Measurements from ENCODE around the gene MAN1A1.
"Not testable (repeated sequence)": the region's sequence is repeated elsewhere in the genome, so short reads cannot be mapped to it uniquely, and the experiment has no call there.

The MAN1A1 gene

DNA sequence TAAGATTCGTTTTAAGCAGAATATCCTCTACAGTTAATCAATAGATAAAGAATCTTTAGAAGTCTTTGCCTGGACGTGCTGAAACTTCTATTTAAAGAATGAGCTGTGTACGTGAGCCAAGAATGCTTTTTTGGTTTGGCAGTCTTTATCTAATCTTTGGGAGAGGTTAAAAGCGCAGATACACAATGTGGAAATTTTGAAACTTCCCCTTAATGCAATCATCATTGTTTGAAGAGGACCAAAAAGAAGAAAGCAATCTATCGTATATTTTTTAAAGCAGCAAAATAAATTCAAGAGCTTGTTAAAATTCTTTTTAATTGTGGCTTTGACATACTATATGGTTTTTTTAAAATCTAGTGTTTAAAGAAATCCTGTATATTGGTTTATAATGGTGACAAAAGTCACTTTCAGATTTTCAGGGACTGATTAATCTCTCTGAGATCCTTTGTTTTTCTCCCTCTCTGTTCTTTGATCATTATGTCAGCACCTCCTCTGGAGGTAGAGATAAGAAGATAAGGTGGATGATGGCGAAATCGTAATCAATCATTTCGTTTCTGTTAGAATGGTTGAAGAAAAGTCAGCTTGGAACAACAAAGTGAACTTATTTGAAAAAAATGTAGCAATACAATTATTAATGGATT is 179.0 kb downstream of the MAN1A1 start:
- DNase-seq (ENCODE audit: low read depth) = no peak

DNA sequence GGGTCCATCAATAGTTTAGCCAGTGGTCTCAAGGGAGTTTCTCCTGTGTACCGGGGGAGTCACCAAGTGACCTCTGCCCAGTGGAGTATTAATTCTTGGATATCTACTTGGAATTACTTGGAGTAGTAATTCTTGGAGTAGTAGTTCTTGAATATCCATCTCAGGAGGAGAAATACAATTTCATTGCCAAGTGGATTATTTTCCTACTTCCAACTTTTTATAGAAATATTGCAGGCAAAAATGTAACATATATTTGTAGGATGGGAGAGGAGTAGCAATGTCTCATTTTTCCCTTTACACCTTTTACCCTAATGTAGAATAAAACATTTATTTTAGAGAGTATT is 179.5 kb downstream of the MAN1A1 start:
- DNase-seq (ENCODE audit: low read depth) = no peak

DNA sequence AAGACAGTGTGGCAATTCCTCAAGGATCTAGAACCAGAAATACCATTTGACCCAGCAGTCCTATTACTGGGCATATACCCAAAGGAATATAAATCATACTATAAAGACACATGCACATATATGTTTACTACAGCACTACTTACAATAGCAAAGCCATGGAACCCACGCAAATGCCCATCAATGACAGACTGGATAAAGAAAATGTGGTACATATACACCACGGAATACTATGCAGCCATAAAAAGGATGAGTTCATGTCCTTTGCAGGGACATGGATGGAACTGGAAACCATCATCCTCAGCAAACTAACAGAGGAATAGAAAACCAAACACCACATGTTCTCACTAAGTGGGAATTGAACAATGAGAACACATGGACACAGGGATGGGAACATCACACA is 180.2 kb downstream of the MAN1A1 start:
- not testable (repeated sequence) for DNase-seq (ENCODE audit: low read depth)

DNA sequence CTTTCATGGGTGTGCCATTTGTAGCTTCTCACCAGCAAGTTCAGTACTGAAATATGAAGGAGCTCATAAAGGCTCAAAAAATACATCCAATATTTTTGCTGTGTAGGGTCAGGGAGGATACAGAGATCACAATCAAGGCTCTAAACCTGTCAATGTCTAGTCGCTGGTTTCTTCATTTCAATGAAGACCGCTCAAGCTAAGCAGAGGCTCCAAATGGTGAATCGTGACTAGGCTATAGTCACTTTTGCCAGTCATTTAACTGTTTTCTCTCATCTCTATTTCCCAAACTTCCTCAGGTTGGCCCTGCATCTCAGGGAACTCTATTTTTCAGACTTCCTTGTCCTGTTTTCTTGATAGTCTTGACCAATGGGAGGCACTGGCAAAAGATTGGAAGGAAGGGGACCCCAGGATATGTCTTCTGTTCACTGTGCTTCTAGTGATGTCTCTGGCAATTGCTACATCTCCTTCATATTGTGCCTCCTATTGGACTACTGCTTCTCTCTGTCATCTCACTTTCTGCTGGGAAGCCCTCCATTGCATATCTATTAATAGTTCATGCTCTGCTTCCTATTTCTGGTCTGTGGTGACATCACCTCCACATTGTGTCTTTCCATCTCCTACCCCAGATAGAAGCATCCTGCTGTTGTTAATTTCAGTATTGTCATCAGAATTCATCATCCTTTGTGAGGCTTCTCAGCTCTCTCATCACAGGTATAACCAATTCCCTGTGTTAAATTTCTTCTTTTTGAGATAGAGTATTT is 183.4 kb downstream of the MAN1A1 start:
- DNase-seq (ENCODE audit: low read depth) = no peak

DNA sequence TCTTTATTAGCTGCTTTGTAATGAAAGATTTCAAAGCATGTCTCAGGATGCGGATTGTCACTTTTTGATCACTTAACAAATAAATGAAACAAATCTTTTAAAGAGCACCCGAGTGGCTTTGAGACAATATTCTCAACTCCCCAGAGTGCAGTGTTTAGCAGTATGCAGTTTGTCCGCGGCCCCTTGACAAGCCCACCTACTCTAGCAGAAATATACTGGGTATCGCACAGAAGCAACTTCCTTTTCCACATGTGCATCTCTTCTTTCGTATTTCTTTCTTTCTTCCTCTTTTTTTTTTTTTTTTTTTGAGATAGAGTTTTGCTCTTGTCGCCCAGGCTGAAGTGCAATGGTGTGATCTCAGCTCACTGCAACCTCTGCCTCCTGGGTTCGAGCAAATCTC is 186.6 kb downstream of the MAN1A1 start:
- no peak for DNase-seq (ENCODE audit: low read depth)

DNA sequence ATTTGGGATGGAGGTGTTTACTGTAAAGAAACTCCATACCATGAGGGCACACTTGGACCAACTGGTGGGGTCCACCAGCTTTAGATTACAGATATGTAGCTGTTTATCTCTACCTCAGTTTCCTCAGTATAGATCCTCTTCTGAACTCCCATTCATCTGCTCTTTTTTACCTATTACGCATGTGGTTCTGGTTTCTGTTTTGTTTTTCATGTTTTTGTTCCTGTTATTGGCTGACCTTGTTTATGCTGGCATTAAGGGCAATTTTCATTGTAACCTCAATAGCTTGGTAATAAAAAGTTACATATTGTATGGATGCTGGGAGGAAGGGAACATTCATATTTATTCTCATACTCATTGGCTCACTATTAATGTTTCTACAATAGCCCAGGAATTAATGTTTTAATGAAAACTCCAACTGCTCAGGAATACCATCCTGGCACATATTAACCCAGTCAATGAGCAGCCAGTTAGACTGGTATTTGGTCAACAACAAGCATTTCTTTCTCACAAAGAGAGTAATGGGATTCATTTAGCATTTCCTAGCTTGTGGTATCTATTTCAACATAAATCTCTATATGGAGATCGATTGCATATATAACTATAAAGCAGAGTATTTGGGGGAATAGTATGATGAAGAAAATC is 187.3 kb downstream of the MAN1A1 start:
- no peak for DNase-seq (ENCODE audit: low read depth)

DNA sequence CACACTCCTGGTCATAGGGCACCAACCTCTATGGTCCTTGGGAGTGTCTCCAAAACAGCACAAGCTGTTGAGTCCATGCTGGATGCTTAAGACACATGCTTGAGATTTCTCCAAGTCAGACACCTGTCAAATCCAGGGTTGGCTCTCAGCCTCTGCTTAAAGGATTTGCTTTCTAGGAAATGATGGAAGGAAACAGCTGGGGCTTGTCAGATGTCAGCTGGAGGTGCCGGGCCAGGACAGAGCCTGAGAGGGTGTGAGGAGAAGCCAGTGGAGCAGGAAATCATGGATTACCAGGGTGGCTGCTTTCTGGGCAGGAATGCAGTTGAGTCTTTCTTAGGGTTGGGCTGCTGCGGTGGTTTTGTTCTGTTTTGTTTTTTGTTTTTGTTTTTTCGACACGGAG is 188.1 kb downstream of the MAN1A1 start:
- DNase-seq (ENCODE audit: low read depth) = no peak

DNA sequence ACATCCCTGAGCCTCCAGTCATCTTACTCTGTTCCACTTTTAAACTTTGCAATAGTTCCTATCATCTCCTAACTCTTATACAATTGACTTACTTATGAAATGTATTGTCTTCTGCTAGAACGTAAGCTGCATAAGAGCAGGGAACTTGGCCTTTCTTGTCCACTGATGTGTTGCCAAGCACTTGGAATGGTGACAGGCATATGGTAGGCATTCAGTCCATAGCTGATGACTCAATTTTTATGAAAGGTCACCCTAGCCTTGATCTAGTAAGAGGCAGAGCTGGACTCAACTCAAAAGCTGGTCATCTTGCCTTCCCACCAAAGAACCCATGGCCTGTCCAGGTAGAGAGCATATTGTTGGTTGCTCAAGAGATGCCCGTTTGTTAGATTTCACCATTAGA is 188.7 kb downstream of the MAN1A1 start:
- DNase-seq (ENCODE audit: low read depth) = no peak

DNA sequence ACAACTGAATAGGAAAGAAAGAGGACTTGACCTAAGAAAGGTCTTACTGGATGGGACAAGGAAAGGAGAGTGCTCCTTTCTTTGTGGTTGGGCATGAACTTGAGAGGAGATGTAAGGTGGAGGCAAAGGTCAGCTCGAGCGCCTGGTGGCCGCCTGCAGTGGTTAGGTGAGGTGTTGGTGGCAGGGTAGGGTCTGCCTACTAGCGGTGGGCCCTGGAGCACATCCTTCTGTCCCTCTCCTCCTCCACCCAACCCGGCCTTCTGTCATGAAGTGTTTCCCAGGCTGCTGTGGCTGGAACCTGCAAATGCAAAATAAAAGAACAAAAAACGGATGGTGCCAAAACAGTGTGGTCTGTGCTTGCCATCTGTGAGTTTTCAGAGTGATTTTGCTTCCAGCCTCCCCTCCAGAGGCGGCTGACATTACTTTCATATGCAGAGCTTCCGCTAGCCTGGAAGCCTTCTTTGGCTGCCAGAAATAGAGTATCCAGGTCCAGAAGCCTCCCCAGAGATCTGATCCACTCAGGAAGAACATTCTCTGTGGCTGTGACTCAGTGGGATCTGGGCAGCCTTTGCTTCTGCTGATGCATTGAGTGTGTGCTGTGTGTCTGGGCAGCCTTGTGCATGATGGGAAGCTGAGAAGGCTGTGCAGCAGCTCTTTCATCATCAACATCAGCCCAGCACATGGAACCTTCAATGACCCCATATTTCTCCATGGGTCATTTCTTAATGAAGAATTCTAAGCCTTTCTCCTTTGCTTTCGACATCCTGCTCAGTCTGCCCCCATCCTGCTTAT is 191.3 kb downstream of the MAN1A1 start:
- no peak for DNase-seq (ENCODE audit: low read depth)

DNA sequence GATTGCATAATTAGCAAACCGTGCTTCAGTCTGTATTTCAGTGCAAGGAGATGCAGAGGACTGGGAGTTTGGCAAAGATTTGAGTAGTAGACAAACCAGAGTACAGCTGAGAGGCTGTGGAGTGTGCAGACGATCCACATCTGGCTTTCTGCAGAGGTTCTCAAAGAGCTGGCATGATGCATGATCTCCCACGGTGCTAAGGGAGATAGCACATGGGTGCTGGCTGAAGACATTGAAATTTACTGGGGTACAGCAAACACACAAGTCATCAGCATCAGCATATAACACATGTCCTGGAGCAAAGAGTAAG is 192.1 kb downstream of the MAN1A1 start:
- DNase-seq (ENCODE audit: low read depth) = no peak

DNA sequence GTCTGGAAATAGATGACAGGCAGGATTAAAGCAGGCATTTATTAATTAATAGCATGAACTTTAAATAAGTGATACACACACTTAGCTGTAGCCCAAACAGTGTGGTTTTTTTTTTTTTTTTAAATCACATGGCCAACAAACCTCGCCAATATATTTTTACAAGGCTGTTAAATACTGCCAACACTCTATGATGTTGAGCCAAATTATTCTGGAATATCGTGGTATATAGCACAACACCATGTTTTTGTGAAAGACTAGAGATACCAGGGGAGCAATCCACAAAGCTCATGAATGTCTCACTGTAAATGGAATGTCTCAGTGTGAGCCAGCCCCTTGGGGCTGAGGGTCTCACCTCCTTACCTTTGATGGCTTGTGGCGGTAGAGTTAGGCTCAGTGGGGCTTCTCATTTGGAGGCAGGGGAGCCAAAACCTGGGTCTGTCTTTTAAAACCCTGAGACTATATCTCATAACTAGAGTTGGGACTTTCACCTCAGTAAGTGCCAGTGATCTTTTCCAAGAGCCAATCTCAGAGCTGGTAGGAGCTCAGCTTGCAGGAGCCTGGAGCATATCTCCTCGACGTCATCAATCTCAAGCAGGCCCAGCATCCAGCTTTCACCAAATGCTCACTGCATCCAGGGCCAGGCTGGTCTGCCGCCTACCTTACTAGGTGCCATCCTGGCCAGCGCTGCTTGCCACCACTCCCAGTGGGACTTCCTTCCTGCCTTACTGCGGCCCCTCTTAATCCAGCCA is 192.6 kb downstream of the MAN1A1 start:
- DNase-seq (ENCODE audit: low read depth) = no peak

DNA sequence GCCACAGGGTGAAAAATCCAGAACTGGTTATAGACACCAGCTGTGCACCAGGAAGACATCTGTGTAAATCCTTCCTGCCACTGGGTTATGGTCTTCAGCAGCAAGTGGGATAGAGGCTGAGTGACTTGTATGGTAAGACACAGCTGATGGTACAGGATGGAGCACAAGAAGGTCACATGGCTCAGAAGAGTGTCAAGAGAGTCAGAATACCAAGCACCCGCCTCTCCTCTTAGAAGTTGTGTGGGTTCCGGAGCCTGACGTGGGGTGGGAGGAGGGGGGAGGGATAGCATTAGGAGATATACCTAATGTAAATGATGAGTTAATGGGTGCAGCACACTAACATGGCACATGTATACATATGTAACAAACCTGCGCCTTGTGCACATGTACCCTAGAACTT is 193.5 kb downstream of the MAN1A1 start:
- DNase-seq (ENCODE audit: low read depth) = not testable (repeated sequence)

DNA sequence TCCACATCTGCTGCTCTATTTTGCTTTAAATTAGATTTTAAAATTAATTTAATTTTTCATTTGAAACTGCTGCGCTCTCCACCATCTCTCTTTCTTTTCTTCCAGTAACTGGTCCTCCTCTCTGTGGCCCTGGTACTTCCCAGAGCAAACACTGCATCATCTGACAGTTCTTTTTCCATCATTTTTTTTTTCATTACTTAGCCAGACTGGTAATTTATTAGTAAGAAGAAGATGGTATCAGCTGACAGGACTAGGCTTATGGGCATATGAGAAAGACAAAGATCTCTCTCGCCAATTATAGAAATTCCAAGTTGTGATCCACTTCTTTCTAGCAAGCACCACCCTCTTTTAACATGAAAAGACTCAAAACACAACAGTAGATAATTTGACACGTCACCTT is 197.4 kb downstream of the MAN1A1 start:
- no peak for DNase-seq (ENCODE audit: low read depth)

DNA sequence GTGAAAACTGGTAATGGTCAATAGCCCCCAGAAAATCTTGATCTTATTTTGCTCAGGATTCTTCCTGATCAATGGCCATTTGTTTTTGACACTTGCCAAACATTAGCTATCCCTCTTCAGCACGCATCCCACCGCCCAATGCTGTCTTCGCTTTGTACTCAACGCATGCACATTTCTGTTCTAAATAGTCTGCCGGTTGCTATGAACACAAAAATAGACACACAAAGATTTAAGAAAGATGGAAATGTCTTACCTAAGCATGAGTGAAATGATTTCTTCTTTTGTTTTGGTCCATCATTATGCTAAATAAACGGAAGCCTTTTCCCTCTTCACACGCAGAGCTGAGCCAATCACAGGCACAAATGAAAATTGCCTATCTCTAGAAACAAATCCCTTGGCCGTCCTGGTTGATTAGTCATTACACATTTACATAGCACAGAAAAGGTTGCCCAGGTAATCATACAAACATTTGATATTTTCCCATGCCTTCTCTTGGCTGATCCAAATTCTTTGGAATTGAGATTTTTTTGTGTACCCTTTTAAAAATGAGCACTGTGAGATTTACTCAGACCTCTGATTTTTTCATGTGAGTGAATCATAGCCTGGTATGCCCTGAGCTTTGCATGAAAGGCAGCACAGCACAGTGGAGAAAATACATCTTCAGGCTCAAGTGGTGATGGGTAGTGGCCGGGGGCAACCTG is 200.6 kb downstream of the MAN1A1 start:
- no peak for DNase-seq (ENCODE audit: low read depth)

DNA sequence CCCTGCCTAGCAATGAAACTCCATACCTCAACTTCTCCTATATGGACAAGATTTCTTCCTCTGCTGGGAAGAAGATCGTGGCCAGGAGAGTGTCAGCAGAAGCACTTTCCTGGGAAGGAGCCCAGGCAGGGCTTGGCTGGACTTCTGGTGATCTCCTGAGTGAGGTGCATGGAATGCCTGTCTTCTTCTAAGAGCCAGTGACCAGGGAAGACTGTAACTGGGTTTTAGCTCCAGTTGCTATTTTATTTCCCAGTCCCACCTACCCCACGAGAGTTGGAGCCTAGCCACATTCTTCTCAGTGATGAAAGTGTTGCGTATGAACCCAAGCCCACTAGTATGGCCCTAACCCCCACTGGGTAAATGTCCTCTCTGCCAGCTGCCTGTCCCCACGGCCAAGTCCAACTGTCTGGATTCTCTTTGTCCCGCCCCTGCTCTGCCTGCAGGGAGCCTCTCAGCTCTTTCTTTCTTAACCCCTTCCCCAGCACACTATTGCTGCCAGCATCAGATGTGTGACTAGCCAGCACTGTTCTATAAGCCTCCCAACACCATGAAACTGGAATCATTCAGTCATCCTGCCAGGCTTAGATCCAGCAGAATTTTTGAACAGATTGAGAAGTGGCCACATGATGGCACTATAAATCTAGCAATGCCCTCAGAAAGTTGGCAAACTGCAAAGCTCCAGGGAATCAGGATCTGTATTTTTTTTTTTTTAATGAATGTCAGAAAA is 201.3 kb downstream of the MAN1A1 start:
- DNase-seq (ENCODE audit: low read depth) = peak; percentile 60

DNA sequence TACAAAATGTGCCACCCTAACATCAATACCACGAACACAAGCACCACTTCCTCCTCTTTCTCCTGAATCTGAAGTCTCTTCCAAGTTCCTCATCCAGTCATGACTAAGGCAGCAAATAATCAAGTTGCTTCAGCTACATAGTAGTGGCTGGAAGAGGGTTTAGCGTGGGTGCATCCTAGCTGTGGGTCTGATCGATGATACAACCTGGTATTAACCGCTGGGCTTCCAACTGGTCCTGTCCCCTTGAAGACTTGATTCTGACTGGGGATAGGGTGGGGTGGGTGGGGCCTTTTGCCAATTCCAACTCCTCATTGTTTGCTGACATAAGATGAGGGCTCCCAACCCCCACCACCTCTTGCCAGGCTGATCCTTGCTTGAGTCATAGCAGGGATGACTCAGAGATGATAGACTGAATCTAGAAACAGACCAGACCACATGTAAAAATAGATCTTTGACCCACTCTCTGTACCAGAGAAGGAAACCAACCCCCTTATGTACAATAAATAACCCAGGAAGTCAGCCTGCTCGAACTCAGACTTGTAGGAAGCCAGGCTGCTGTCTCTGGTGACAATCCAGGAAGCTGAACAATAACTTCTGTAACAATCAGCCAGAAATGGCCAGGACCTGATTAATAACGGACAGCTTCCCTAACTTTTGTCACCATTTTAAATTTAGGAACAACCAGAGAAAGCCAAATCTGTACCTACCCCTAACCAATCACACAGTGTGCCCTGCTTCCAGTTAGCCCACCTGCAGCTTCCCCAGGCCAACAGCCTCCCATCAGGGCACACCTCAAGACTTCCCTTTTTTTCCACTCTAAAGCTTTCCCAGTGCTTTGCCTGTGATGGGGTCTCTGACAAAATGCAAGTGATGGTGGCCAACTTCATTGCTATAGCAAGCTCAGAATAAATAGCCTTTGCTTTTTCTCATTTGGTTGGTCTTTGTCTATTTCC is 202.2 kb downstream of the MAN1A1 start:
- peak; percentile 97 for DNase-seq (ENCODE audit: low read depth)

DNA sequence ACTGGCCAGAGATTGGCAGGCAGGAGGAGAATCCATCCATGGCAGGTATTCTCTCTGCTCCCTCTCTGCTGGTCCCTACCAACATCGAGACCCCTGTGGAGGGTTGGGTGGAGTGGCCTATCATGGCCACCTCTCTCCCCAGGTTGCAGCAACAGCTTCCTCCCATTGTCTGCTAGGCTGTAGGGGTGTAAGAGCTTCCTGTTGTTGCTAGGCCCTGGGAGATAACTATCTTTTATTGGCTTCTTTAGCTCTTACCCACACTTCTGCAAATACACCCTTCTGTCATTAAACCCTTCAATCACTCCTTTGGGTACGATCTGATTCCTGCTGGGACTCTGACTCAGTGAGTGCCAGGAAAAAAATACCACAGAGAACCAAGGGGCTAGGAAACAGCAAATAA is 204.4 kb downstream of the MAN1A1 start:
- no peak for DNase-seq (ENCODE audit: low read depth)

DNA sequence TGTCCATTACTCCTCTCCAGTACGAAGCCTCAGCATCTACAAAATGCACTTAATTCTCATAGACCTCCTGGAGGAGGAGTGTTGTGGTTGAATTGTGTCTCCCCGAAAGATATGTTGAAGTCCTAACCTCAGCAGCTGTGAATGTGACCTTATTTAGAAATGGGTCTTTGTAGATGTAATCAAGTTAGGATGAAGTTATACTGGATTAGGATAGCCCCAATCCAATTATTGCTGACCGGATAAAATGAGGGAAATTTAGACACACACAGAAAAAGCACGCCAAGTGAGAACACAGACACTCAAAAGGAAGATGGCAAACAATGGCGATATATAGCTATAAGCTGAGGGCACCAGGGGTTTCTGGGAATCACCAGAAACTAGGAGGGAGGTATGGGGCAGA is 206.9 kb downstream of the MAN1A1 start:
- no peak for DNase-seq (ENCODE audit: low read depth)

DNA sequence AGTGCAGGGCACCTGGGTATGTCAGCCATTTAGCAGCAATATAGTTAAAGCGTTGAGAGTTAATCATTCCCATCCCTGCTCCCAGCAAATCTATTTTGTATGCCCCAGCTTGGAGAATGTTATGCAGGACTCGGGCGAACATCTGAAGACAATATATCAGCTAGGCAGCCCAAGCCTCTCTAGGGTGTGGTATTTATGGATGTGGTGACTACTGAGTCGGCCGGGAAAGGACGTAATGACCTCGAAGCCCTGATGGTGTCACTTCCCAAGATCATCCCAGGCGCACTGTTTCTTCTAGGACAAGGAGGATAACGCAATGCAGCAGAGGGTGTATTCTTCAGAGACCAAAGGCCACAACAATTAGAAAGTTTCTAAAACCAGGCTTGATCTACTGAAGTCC is 207.5 kb downstream of the MAN1A1 start:
- DNase-seq (ENCODE audit: low read depth) = no peak
